ENCODE data around the gene P2RY6.
A peak's percentile ranks its signal among the peaks of the same experiment; 100 is the strongest.

The P2RY6 gene

GRCh38 chr11:73295241-73295995, 23.3 kb downstream of the P2RY6 start:
- in situ Hi-C loops (cut with HindIII; ENCODE audit: low pct_ligation_motif_present, low sequenced_read_pairs) = no loop called here
- Histone ChIP-seq H3K36me3 (replicated peaks) (no peaks in the 10 kb centered on the region), H3K27ac (no peak overlapping the region), H3K27me3 (replicated peaks) (no peaks in the 10 kb centered on the region), H3K4me3 (ENCODE audit: low read depth, low read length) (no peak overlapping the region)
- peak; percentile 99 for TF ChIP-seq CTCF (IDR thresholded peaks at IDR 0.05; ENCODE audit: low read depth, low read length, missing control alignments)
- DNase-seq = peak; percentile 85

- Histone ChIP-seq H3K4me3 (ENCODE audit: low read depth, low read length) (no peak overlapping the region), H3K27me3 (replicated peaks) (no peaks in the 10 kb centered on the region), H3K36me3 (replicated peaks) (no peaks in the 10 kb centered on the region), H3K27ac (no peak overlapping the region)
- no peak for TF ChIP-seq CTCF (IDR thresholded peaks at IDR 0.05; ENCODE audit: low read depth, low read length, missing control alignments)
- no peak for DNase-seq
- in situ Hi-C loops (cut with HindIII; ENCODE audit: low pct_ligation_motif_present, low sequenced_read_pairs) = no loop called here
Observed at GRCh38 chr11:73295996-73296318, 23.8 kb downstream of the P2RY6 start.

GRCh38 chr11:73296501-73297230, 24.5 kb downstream of the P2RY6 start:
- DNase-seq = no peak
- in situ Hi-C loops (cut with HindIII; ENCODE audit: low pct_ligation_motif_present, low sequenced_read_pairs) = no loop called here
- H3K36me3 ChIP-seq (replicated peaks) = no peaks in the 10 kb centered on the region
- no peaks in the 10 kb centered on the region for H3K27me3 ChIP-seq (replicated peaks)
- H3K4me3 ChIP-seq (ENCODE audit: low read depth, low read length) = no peak overlapping the region
- TF ChIP-seq CTCF (IDR thresholded peaks at IDR 0.05; ENCODE audit: low read depth, low read length, missing control alignments) = no peak
- H3K27ac ChIP-seq = no peak overlapping the region

GRCh38 chr11:73297231-73297590, 25.1 kb downstream of the P2RY6 start:
- in situ Hi-C loops (cut with HindIII; ENCODE audit: low pct_ligation_motif_present, low sequenced_read_pairs) = no loop called here
- no peak for DNase-seq

GRCh38 chr11:73297702-73298101, 25.6 kb downstream of the P2RY6 start:
- H3K27me3 ChIP-seq (replicated peaks) = no peaks in the 10 kb centered on the region
- in situ Hi-C loops (cut with HindIII; ENCODE audit: low pct_ligation_motif_present, low sequenced_read_pairs) = no loop called here
- no peak for TF ChIP-seq CTCF (IDR thresholded peaks at IDR 0.05; ENCODE audit: low read depth, low read length, missing control alignments)
- H3K4me3 ChIP-seq (ENCODE audit: low read depth, low read length) = no peak overlapping the region
- no peak for DNase-seq
- H3K27ac ChIP-seq = no peak overlapping the region
- no peaks in the 10 kb centered on the region for H3K36me3 ChIP-seq (replicated peaks)

More at GRCh38 chr11:73297231-73297590, 25.1 kb downstream of the P2RY6 start:
- TF ChIP-seq CTCF (IDR thresholded peaks at IDR 0.05; ENCODE audit: low read depth, low read length, missing control alignments) = no peak
- no peak overlapping the region for H3K4me3 ChIP-seq (ENCODE audit: low read depth, low read length)
- H3K36me3 ChIP-seq (replicated peaks) = no peaks in the 10 kb centered on the region
- no peak overlapping the region for H3K27ac ChIP-seq
- no peaks in the 10 kb centered on the region for H3K27me3 ChIP-seq (replicated peaks)
